ENCODE results near the gene PPP1R11. TPM values are rescaled to one million over a fixed set of nuclear protein-coding genes. Genes with fewer than 3 reads are reported as not detected.
A peak's percentile ranks its signal among the peaks of the same experiment; 100 is the strongest.
"Not testable (repeated sequence)": the region's sequence is repeated elsewhere in the genome, so short reads cannot be mapped to it uniquely, and the experiment has no call there.

PPP1R11 gene
- total RNA-seq, 1 donor from 2014 or later = 8.6 TPM

DNA sequence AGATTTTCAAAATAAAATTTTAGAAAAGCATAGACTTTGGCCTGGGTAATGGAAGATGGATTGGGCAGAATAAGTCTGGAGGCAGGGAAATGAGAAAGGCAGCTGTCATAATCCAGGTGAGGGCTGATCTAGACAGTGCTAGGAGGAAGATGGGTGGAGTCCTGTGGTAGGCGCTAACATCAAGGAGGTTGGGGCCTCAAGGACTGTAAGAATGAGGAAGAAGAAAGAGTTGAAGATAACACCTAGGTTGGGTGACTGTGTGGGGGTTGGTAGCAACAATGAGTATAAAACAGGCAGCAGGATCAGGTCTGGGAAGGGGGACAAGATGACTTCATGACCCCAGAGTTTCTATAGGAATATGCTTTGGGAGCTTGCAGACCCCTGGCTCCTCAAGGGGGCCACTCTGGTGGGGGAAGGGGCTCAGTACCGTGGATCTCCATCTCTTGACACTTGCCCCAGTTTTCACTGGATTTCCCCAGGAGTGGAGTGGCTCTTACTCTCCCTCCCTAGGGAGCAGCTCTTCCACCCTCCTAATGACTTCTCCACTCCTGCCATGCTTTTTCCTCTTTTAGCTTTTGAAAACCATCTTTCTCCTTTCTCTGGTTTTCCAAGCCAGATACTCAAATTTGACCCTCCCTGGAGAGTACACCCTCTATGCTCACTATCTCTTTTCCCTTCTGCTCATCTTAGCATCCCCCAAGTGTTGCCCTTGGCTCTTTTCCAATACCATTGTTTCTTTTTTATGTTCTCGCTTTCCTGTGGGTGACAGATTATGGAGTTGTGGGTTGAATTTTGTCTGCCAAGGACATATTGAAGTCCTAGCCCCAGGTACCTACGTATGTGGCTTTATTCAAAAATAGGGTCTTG is 31.1 kb downstream of the PPP1R11 start:
- no peak for DNase-seq (ENCODE audit: low read depth in 2 of 2)

DNA sequence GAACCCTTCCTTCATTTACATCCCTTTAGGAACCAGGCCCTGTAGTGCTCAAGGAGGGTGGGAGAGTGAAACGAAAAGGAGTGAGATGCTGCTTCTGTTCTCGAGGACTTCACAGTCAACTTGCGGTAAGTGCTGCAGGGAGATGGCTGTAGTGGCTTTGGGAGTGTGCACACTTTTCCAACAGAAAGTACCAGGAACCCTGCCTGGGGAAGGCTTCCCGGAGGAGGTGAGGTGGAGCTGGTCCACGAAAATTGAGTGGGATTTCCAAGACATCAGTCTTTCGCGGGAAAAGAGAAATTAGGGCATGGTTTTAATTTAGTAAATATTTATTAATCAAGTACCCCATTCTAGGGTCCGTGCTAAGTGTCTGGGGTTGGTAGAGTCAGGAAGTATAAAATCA is 33.2 kb downstream of the PPP1R11 start:
- no peak for DNase-seq (ENCODE audit: low read depth in 2 of 2)

GRCh38 chr6:30100585-30101443 is 33.8 kb downstream of the PPP1R11 start:
- DNase-seq (ENCODE audit: low read depth in 2 of 2) = peak in 1 of 2 donors; percentile 22

- DNase-seq (ENCODE audit: low read depth in 2 of 2) = peak; percentile 52 to 85
These were observed 34.7 kb downstream of the PPP1R11 start for GRCh38 chr6:30101444-30102413.

DNA sequence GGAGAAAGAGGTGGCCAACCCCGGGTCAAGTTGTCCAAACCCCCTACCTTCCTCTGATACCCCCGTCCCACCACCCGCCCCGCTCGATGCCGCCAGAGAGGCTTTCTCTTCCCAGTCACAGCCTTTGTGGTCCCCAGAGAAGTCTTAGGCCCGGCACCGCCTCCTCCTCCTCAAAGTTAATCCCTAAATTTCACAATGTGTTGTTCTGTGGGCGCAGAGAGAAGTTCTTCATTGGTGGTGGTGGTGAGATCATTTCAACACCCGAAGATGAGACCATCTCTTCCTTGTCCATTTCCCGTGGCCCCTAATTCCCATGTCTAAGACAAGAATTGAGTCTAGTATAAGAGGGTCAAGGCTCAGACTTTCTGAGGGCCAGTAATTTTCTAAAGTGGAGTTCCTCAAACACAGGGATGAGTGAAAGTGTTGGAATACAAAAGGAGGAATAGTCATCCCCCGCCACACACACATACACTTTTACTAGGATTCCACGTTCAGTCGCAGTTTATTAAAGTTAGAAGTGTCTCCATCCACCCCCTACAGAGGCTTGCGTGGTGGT is 35.5 kb downstream of the PPP1R11 start:
- DNase-seq (ENCODE audit: low read depth in 2 of 2) = no peak

DNA sequence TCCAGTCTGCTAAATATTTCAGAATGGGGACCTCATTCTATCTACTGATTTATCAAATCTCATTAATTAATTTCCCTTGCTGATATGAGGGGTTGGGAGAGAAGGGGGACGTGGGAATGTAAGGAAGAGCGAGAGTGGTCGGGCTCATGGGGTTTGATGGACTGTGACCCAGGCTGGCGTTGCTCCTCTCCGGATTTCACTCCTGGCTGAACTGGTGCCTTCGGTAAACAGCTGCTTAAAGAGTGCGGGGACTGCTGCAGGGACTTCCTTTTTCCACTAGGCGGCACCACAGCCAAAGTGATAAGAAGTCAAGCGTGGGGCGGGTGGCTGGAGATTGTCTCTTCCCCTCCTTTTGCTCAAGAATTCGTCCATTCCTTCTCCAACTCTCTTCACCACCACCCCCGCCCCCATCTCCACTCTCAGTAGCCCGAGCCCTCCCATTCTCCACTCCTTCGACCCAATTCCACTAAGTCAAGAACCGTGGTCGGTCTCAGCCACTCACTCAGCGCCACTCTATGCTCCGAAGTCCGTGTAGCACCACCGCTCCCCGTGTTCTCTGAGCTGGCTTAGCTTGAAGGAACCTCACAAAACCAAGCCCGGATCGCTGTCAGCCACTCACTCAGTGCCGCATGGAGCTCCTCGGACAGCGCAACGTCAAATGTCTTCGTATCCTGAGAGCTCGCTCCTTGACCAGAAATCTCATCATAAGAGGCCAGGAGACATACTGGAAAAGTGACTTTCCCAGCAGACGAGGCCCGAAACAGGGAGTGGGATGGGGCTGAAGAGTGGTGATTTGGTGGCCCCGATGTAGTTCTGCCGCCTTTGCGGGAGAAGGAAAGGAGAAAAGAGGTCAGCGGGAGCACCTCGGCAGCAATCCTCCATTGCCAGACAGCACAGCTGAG is 36.2 kb downstream of the PPP1R11 start:
- DNase-seq (ENCODE audit: low read depth in 2 of 2) = peak; percentile 51 to 86

- no peak for DNase-seq (ENCODE audit: low read depth in 2 of 2)
These were observed 36.8 kb downstream of the PPP1R11 start for GRCh38 chr6:30103872-30104179.

- DNase-seq (ENCODE audit: low read depth in 2 of 2) = no peak
These were observed 37.7 kb downstream of the PPP1R11 start for GRCh38 chr6:30104661-30105060.

DNA sequence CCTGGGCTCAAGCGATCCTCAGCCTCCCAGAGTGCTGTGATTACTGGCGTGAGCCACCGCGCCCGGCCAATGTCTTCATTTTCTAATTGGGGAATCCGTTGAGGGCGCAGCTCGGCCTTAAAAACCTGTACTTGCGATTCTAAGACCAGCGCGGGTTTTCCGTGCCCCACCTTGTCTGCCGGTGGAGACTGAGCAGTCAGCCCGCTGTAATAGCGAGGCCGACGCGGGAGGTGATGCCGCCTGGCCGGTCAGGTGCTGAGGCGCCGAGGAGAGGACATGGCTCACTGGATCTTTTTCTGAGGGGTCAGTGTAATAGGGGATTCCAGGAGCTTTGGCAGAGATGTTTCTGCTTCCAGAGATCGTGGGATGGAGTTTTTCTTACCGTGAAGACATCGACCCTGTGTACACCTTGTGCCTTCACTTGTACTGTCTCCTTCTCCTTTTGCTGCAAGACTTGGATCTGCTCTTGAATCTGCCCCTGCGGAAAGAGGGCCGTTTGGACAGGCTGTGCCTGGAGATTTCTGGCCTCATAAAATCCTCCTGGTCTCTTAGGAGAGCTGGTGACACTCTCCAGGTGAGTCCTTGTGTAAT is 44.4 kb downstream of the PPP1R11 start:
- DNase-seq (ENCODE audit: low read depth in 2 of 2) = no peak

GRCh38 chr6:30112402-30112994 is 45.5 kb downstream of the PPP1R11 start:
- DNase-seq (ENCODE audit: low read depth in 2 of 2) = no peak

GRCh38 chr6:30113003-30113759 is 46.2 kb downstream of the PPP1R11 start, which contains the start of gene TRIM31:
TSS of gene TRIM31 (minus strand) at chr6:30113090. CDS start at chr6:30112805, 285 bp downstream.
- DNase-seq (ENCODE audit: low read depth in 2 of 2) = no peak

- no peak for DNase-seq (ENCODE audit: low read depth in 2 of 2)
These were observed 46.8 kb downstream of the PPP1R11 start for GRCh38 chr6:30113841-30114240.

DNA sequence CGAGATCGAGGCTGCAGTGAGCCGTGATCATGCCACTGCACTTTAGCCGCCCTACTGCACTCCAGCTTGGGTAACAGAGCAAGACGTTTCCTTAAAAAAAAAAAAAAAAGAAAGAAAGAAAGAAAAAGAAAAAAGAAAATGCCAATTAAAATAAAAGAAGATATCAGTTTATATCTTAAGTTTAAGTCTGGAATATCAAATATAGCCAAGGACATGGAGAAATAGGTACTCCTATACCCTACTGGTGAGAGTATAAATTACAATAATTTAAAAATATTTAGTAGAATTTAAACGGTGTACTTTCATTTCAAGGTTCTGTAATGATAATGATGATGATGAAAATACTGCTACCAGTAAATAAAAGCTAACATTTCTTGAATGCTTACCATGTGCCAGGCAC is 49.7 kb downstream of the PPP1R11 start:
- no peak for DNase-seq (ENCODE audit: low read depth in 2 of 2)

GRCh38 chr6:30118691-30119090 is 51.7 kb downstream of the PPP1R11 start:
- DNase-seq (ENCODE audit: low read depth in 2 of 2) = not testable (repeated sequence)

Measured in dermis microvascular lymphatic vessel endothelial cell (primary cell).